Small intestine (tissue), 7 donors: ENCODE data around the gene SMARCC2. TPM values are rescaled to one million over a fixed set of nuclear protein-coding genes. Genes with fewer than 3 reads are reported as not detected.
A peak's percentile ranks its signal among the peaks of the same experiment; 100 is the strongest.
"Not testable (repeated sequence)": the region's sequence is repeated elsewhere in the genome, so short reads cannot be mapped to it uniquely, and the experiment has no call there.

Experiments
- DNase-seq, 2 donors: peaks; one replicate each; pipeline versions ENCODE4 v3.0.0 to v3.0.0-alpha.2; 2013
- FAIRE-seq: peaks from 2 replicates; lab custom pipeline; 2012; peaks lifted over from hg19 to GRCh38; lab: Jason Lieb, UNC
- H3K27ac ChIP-seq, 3 donors: one replicate each; pipeline ENCODE4 v1.5.1; 2013; ENCODE audit warnings: low read length in 2 of 3, mild to moderate bottlenecking in 2 of 3, control low read depth in 1 of 3, inconsistent platforms in 1 of 3, low read depth in 1 of 3, moderate library complexity in 1 of 3
- H3K27me3 ChIP-seq, 3 donors: one replicate each; pipeline ENCODE4 v1.6.1; 2013; ENCODE audit warnings: low read length in 3 of 3, inconsistent platforms in 1 of 3; ENCODE audit not compliant: control insufficient read depth in 3 of 3, insufficient read depth in 3 of 3
- H3K36me3 ChIP-seq, 3 donors: one replicate each; pipeline ENCODE4 v1.6.1; 2013; ENCODE audit warnings: low read length in 3 of 3, inconsistent platforms in 1 of 3, low read depth in 1 of 3, mild to moderate bottlenecking in 1 of 3, moderate library complexity in 1 of 3; ENCODE audit not compliant: control insufficient read depth in 3 of 3, insufficient read depth in 2 of 3
- H3K4me1 ChIP-seq, 3 donors: one replicate each; pipeline ENCODE4 v1.6.1; 2013; ENCODE audit warnings: low read length in 2 of 3, inconsistent platforms in 1 of 3, low read depth in 1 of 3, mild to moderate bottlenecking in 1 of 3, moderate library complexity in 1 of 3; ENCODE audit not compliant: control insufficient read depth in 3 of 3, insufficient read depth in 2 of 3
- H3K4me3 ChIP-seq, 3 donors: one replicate each; pipeline ENCODE4 v1.5.1; 2013; ENCODE audit warnings: low read length in 3 of 3, control low read depth in 1 of 3, inconsistent platforms in 1 of 3, low read depth in 1 of 3, mild to moderate bottlenecking in 1 of 3, moderate library complexity in 1 of 3
- H3K9me3 ChIP-seq, 2 donors: one replicate each; pipeline ENCODE4 v1.6.1; 2013; ENCODE audit warnings: low read depth in 1 of 2, low read length in 1 of 2; ENCODE audit not compliant: control insufficient read depth in 2 of 2, insufficient read depth in 1 of 2
- WGBS, 3 donors: extraction: QIAGEN DNeasy Blood & Tissue Kit; methylation state at CpG; one replicate each; pipeline ENCODE4 v1.1.7; 2013; 5-methylcytosine and 5-hydroxymethylcytosine counted together
- polyA plus RNA-seq, 4 donors: library from polyadenylated mRNA; stranded (reverse) in 3 of 4; unstranded in 1 of 4; fragments of 200-250 nt in 3 of 4; fragments of 120-200 nt in 1 of 4; gene quantifications; one replicate each; pipeline versions ENCODE4 v1.2.1 to v1.2.3, GENCODE V29; 2013
- donor health status: healthy with polysubstance abuse.
- donor health status: control.
- donor health status: control.
- donor health status: Bipolar disorder and iron deficiency.
- donor health status: healthy.

Gene SMARCC2
- polyA plus RNA-seq, 4 donors = 18.6 to 67.5 (median 25.7) TPM

DNA sequence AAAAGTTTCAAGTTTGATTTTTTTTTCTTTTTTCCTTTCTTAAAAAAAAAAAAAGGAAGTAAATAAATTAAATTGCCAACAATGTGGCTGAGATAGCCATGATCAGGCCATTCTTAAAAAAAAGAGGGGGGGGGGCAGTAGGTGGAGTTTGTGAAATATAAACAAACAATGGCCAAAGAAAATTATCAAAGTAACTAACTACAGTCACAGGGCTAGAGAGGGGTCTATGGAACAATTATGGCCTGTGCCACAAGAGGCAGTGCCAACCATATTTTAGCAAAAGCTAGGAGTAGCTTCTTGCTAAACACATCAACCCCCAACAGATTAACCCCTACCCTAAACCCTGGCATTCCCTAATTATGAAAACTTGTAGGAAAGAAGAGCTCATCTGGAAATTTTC, 16.2 kb upstream of the SMARCC2 start:
- Histone ChIP-seq H3K4me1 (peaks cover 0 to 6% (median 0%) of the 10 kb centered on the region in 3 donors), H3K27ac (no peak overlapping the region), H3K9me3 (no peaks in the 10 kb centered on the region), H3K36me3 (peaks cover 0 to 37% (median 10%) of the 10 kb centered on the region in 3 donors), H3K27me3 (no peaks in the 10 kb centered on the region), H3K4me3 (no peak overlapping the region)
- DNase-seq (no peak), FAIRE-seq (no peak)

DNA sequence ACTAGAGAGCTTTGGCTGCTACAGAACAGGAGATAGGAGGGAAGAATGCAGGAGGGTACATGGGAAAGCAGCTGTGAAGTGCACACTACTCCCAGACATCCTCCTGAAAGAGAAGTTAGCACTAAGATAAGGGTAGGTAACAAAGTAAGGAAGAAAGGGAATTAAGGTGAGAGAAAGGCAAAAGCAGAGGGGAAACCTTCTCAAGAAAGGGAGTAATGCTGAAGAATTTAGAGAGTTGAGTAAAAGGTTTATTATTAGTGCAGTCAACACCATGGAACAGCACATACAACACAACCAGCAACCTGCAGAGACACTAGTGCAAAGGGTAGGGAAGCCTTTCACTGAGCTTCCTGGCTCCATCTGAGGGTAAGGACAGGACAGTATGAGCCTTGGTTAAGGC, 15.0 kb upstream of the SMARCC2 start:
- Histone ChIP-seq H3K4me1 (peaks cover 0 to 6% (median 0%) of the 10 kb centered on the region in 3 donors), H3K27me3 (no peaks in the 10 kb centered on the region), H3K4me3 (no peak overlapping the region), H3K36me3 (peaks cover 0 to 31% (median 5%) of the 10 kb centered on the region in 3 donors), H3K27ac (no peak overlapping the region), H3K9me3 (no peaks in the 10 kb centered on the region)
- FAIRE-seq (no peak), DNase-seq (no peak)

GRCh38 chr12:56202838-56203237, 13.6 kb upstream of the SMARCC2 start:
- no peaks in the 10 kb centered on the region for H3K9me3 ChIP-seq
- peaks cover 0 to 6% (median 0%) of the 10 kb centered on the region in 3 donors for H3K4me1 ChIP-seq
- 56 to 71% (median 66%) methylated on average over 2 of the region's 2 CpGs for WGBS, 3 donors
- FAIRE-seq = no peak
- no peaks in the 10 kb centered on the region for H3K27me3 ChIP-seq
- H3K36me3 ChIP-seq = peaks cover 0 to 20% (median 5%) of the 10 kb centered on the region in 3 donors
- H3K4me3 ChIP-seq = no peak overlapping the region
- no peak for DNase-seq
- peak overlapping the region in 1 of 3 donors; percentile 17 for H3K27ac ChIP-seq

- Histone ChIP-seq H3K9me3 (no peaks in the 10 kb centered on the region), H3K27ac (peak overlapping the region in 1 of 3 donors; percentile 17), H3K4me3 (no peak overlapping the region), H3K36me3 (peaks cover 0 to 17% (median 4%) of the 10 kb centered on the region in 3 donors), H3K4me1 (peaks cover 0 to 6% (median 0%) of the 10 kb centered on the region in 3 donors), H3K27me3 (no peaks in the 10 kb centered on the region)
- DNase-seq = peak; percentile 19 to 42
- 8 to 35% (median 29%) methylated on average over 1 of the region's 1 CpG for whole genome bisulfite sequencing, 3 donors
- no peak for FAIRE-seq
Observed at GRCh38 chr12:56202366-56202765, 13.1 kb upstream of the SMARCC2 start.

DNA sequence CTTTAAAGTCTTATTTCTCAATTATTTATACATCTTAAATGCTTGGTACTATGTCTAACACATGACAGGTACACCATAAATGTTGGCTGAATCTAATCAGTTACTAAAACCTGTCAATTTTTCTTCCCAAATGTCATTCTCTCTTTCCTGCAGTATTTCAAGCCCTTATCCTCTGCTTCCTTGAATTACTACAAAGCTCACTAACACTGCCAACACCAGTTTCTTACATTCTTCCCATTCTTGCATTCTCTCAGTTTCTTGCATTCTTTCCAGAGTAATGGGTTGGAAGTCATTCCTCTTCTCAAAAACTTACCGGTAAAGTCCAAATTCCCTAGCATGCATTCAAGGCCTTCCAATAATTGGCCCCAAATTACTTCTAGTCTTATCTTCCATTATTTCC, 9.6 kb upstream of the SMARCC2 start:
- no peaks in the 10 kb centered on the region for H3K27me3 ChIP-seq
- peaks cover 0 to 6% (median 0%) of the 10 kb centered on the region in 3 donors for H3K4me1 ChIP-seq
- H3K4me3 ChIP-seq = no peak overlapping the region
- 62 to 88% (median 74%) methylated on average over 1 of the region's 1 CpG for WGBS, 3 donors
- H3K9me3 ChIP-seq = no peaks in the 10 kb centered on the region
- FAIRE-seq = no peak
- H3K36me3 ChIP-seq = no peaks in the 10 kb centered on the region
- H3K27ac ChIP-seq = no peak overlapping the region
- no peak for DNase-seq

DNA sequence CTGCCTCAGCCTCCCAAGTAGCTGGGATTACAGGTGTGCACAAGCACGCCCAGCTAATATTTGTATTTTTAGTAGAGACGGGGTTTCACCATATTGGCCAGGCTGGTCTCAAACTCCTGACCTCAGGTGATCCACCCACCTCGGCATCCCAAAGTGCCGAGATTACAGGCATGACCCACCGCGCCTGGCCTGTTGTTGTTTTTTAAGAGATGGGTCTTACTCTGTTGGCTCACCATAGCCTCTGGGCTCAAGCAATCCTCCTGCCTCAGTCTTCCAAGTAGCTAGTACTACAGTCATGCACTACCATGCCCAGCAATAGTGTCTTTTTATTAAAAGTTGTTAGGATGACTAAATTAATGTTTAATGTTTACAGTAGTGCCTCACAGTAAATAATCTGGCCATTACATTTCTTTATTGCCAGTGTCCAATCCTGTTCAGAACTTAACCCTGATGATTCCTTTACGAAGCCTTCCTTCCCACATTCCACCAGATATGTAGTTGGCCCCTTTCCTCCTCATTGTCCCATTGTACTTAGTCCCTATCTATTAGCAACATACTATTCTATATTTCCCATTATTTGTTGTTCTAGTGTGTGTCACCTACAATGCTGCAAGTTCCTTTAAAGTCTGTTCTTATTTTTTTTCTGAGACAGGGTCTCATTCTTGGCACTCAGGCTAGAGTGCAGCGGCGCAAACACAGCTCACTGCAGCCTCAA, 8.8 kb upstream of the SMARCC2 start:
- no peaks in the 10 kb centered on the region for H3K36me3 ChIP-seq
- no peak overlapping the region for H3K4me3 ChIP-seq
- FAIRE-seq (no peak), DNase-seq (no peak)
- peaks cover 0 to 6% (median 0%) of the 10 kb centered on the region in 3 donors for H3K4me1 ChIP-seq
- H3K27me3 ChIP-seq = no peaks in the 10 kb centered on the region
- H3K27ac ChIP-seq = no peak overlapping the region
- 86 to 91% (median 89%) methylated on average over 9 of the region's 9 CpGs for WGBS, 3 donors
- no peaks in the 10 kb centered on the region for H3K9me3 ChIP-seq

- WGBS, 3 donors = 65 to 89% (median 87%) methylated on average over 11 of the region's 11 CpGs
- not testable (repeated sequence) for H3K4me3 ChIP-seq, H3K27ac ChIP-seq, FAIRE-seq, H3K27me3 ChIP-seq, H3K9me3 ChIP-seq, DNase-seq, H3K4me1 ChIP-seq, H3K36me3 ChIP-seq
Observed at GRCh38 chr12:56196818-56197550, 7.7 kb upstream of the SMARCC2 start.

DNA sequence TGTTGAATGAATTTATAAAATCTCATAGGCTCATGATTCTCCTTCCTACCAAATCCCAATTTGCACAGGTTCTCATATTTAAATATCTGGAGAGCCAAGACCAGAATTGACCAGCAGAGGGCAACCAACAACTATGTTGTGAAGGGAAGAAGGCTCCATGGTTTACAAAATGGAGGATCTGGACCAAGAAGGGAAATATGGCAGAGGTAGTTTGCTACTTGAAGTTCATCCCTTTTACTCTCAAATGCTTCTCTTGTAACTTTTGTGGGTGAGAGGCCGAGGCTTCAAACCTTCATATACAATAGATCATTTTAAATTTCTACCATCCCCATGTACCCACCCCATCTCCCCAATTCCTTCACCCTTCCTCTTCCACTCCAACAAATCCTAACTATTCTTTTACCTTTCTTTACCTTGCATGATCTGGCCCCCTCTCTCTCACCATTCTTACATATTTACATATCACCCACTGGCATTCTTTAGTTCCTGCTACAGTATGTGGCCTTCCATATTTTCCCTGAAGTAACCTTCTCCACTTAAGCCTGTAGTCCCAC, 3.8 kb upstream of the SMARCC2 start:
- FAIRE-seq = no peak
- 22 to 60% (median 47%) methylated on average over 1 of the region's 1 CpG for WGBS, 3 donors

More for the DNA sequence above, 3.8 kb upstream of the SMARCC2 start:
- Histone ChIP-seq H3K9me3 (no peaks in the 10 kb centered on the region), H3K27me3 (no peaks in the 10 kb centered on the region), H3K4me1 (peaks cover under 1 to 2% (median 1%) of the 10 kb centered on the region in 3 donors), H3K4me3 (no peak overlapping the region), H3K27ac (no peak overlapping the region), H3K36me3 (no peaks in the 10 kb centered on the region)
- DNase-seq = peak; percentile 87
